Non-pigmented ciliary epithelial cell (primary cell): ENCODE measurements around the gene PSMB10.

Source experiments
- DNase-seq: peaks from one replicate; pipeline ENCODE4 v3.0.0-alpha.2; 2010; ENCODE audit warnings: low read depth

The PSMB10 gene

DNA sequence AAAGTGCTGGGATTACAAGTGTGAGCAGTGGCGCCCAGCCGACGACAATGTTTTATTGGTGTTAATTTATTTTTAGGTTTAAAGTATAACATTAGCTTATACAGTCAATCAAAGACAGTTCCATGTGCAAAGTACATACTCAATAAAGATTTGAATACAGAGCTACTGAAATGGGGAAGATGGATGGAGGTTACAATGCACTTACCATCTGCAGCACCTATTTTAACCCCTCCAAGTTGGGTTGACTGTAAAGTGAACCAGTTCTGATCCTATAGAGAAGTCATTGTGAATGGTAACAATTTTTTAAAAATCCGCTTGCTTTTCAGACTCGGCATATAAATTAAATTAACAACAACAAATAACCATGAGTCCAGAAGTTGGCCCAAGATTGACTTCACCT lies 44.3 kb downstream of the PSMB10 start:
- no peak for DNase-seq

DNA sequence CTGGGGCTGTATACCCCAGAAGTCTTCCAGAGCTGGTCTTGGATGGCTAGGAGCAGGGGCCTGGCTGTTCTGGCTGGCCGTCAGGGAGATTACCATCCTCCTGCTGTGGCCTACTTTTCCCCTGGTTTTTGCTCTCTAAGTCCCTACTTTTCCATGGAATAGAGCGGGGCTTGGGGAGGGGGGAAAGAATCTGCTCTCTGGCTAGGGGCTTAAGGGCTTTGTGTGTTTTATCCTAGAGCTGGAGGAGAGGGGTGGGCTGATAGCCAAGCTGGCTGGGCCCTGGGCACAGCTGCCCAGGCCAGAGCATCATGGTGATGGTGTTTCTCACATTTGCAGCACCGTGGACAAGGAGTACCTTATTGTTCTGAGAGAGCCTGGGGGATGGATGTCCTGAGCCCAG lies 48.3 kb downstream of the PSMB10 start:
- no peak for DNase-seq

DNA sequence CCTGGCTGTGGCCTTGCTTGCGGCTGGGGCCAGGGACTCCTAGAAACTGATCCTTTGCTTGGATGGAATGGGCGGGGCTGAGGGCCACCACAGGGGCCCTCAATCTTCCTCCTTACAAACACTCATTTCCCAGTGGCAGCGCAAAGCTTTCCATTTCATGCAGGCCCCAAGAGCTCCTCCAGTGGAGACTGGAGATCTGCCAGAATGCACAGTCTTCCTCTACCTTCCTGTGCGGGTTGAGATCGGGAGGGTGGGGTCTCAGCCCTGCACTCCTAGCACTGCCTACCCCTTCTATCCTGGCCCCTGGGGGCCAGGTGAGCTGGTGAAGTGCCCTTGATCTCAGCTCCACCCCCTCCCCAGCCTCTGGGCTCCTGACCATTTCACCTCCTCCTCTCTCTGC lies 50.3 kb downstream of the PSMB10 start:
- no peak for DNase-seq

DNA sequence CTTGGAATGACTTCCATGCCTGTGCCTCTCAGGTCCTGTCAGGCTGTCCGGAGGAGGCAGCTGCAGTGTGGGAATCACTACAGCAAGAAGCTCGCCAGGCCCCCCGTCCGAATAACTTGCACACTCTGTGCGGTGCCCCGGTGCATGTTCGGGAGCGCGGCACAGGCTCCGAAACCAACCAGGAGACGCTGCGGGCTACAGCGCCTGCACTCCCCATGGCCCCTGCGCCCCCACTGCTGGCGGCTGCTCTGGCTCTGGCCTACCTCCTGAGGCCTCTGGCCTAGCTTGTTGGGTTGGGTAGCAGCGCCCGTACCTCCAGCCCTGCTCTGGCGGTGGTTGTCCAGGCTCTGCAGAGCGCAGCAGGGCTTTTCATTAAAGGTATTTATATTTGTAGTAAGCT lies 50.7 kb downstream of the PSMB10 start:
- no peak for DNase-seq

DNA sequence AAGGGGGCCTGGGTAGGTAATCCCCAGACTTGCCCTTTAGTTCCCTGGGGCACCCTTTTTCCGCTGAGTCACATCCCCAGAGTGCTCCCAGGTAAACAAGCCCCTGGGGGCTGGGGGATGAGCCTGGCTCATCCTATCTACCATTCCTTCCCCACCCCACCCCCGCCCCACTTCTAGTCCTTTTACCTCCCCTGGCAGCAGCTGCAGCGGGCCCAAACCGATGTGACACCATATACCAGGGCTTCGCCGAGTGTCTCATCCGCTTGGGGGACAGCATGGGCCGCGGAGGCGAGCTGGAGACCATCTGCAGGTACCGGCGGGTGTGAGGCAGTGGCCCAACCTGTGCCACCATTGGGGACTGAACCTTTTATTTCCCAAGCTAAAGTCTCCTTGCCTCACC lies 51.1 kb downstream of the PSMB10 start:
- no peak for DNase-seq

DNA sequence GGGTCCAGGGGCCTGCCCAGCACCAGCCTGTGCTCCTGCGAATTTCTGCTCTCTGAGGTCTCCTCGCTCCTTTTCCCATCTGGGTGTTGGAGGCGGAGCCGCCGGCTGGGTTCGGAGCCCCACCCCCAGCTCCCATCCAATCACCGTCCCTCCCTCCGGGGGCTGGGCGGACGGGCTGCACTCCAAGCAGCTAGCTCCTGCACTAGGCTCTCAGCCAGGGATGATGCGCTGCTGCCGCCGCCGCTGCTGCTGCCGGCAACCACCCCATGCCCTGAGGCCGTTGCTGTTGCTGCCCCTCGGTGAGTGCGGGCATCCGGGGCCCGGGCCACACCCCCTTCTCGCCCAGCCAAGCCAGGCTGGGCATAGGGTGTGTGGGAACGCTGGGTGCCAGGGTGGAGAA lies 52.0 kb downstream of the PSMB10 start, which contains the start of gene NRN1L:
Gene NRN1L (plus strand): TSS at position 202 of the 400 bp plus-strand sequence. CDS start 19 bp downstream, at position 221.
- peak; percentile 64 for DNase-seq
